ENCODE data around the gene ZNF792.
"Not testable (repeated sequence)": the region's sequence is repeated elsewhere in the genome, so short reads cannot be mapped to it uniquely, and the experiment has no call there.

Gene ZNF792

DNA sequence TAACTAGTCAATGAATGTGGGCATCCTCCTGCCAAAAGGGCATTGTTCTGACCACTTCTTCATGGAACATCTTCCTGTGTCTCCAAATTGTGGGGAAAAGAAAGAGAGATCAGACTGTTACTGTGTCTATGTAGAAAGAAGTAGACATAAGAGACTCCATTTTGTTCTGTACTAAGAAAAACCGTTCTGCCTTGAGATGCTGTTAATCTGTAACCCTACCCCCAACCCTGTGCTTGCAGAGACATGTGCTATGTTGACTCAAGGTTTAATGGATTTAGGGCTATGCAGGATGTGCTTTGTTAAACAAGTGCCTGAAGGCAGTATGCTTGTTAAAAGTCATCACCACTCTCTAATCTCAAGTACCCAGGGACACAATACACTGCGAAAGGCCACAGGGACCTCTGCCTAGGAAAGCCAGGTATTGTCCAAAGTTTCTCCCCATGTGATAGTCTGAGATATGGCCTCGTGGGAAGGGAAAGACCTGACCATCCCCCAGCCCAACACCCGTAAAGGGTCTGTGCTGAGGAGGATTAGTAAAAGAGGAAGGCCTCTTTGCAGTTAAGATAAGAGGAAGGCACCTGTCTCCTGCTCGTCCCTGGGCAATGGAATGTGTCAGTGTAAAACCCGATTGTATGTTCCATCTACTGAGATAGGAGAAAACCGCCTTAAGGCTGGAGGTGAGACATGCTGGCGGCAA lies 43.8 kb downstream of the ZNF792 start:
- not testable (repeated sequence) for DNase-seq

DNA sequence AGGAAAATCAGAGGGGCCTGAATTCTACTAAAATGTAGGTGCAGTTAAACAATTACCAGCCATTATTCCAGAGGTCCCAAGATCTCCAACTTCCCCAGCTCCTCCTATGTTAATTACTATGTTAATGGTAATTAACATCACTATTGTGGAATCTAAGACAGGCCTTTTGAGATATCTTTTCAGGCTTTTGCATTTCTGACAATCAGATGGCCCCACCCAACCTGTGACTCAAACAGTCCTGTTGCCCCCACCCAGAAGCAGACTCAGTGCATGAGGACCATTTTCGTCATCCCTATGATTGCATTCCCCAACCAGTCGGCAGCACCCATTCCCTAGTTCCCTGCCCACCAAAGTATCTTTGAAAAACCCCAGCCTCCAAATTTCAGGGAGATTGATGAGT lies 45.8 kb downstream of the ZNF792 start:
- no peak for DNase-seq

DNA sequence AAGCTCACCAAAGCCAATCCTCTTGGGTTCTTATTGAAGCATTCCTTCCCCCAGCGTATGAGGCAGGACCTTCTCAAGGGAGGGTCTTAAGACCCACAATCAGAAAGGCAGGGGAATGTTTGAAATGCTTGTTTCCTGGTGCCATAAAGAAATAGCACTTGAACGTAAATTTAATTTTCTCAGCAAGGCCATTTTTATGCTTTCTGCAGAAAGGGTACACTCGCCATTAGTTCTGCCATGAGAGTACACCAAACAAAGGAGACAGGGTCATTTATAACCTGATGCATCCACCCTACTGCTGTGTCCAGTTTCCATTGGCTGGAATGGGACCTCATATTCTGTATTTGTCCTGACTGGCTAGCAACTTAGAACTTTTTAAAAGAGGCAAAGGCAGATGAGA lies 46.9 kb downstream of the ZNF792 start:
- not testable (repeated sequence) for DNase-seq

DNA sequence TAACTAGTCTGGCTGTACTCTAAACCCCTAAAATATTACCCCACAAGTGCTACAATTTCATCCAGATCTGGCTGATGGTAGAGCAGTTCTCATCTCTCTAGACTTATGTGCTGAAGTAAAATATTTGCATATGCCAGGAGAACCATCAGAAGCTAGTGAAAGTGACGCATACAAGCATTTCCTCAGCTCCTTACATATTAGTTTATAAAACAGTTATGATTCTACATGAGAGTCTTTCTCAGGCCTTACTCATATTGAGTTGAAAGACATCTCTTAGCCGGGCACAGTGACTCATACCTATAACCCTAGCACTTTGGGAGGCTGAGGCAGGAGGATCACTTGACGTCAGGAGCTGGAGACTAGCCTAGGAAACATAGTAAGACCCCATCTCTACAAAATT lies 53.3 kb downstream of the ZNF792 start:
- DNase-seq, result no peak

All from T-helper 9 cell (primary cell).